Vagina (tissue), 2 donors: ENCODE results near the gene GDPD1. TPM values are rescaled to one million over a fixed set of nuclear protein-coding genes. Genes with fewer than 3 reads are reported as not detected.

Source experiments
- DNase-seq, 2 donors: peaks; one replicate each; pipeline ENCODE4 v3.0.0-alpha.2; 2017; ENCODE audit errors: extremely low spot score in 2 of 2
- H3K27ac ChIP-seq: fragments of 200-600 bp; sonication (generic); one replicate; pipeline ENCODE4 v1.5.1; 2019
- H3K27me3 ChIP-seq: fragments of 200-600 bp; sonication (generic); one replicate; pipeline ENCODE4 v1.5.1; 2019
- H3K36me3 ChIP-seq, 2 donors: fragments of 200-600 bp; sonication (generic); one replicate each; pipeline ENCODE4 v1.5.1; 2017 to 2019
- H3K4me1 ChIP-seq: fragments of 200-600 bp; sonication (generic); one replicate; pipeline ENCODE4 v1.5.1; 2019
- H3K4me3 ChIP-seq, 2 donors: fragments of 200-600 bp; sonication (generic); 1 replicate in 1 of 2; 2 replicates in 1 of 2; pipeline ENCODE4 v1.5.1; 2016 to 2019
- H3K9me3 ChIP-seq: fragments of 200-600 bp; sonication (generic); one replicate; pipeline ENCODE4 v1.5.1; 2019
- POLR2A ChIP-seq, 2 donors: fragments of 450-650 bp; IDR thresholded peaks; one replicate each; pipeline ENCODE4 v1.6.1; 2017; ENCODE audit warnings: antibody characterized with exemption in 2 of 2, mild to moderate bottlenecking in 2 of 2, moderate library complexity in 2 of 2
- POLR2AphosphoS5 ChIP-seq, 2 donors: sonication (generic); formaldehyde crosslinking; IDR thresholded peaks; one replicate each; pipeline ENCODE4 v1.9.0; 2017; ENCODE audit warnings: antibody characterized with exemption in 2 of 2, mild to moderate bottlenecking in 2 of 2, low read depth in 1 of 2; ENCODE audit not compliant: insufficient read depth in 1 of 2
- intact Hi-C: fragments of 100-400 bp; cut with DNase I; formaldehyde crosslinking; loops from one replicate; pipeline ENCODE4 v1.15.1; 2023
- total RNA-seq: library from RNA; depleted of rRNA; stranded (reverse); fragments of >200 nt; gene quantifications from one replicate; pipeline ENCODE4 v1.2.3, GENCODE V29; 2016
- TF ChIP-seq, protein P1 (sequence below), 3 experiments: fragments of 450-650 bp in 2 of 3; fragments of 200-600 bp in 1 of 3; sonication (generic) in 1 of 3; IDR thresholded peaks; one replicate each; pipeline ENCODE4 v1.5.1; 2017 to 2019; ENCODE audit warnings: antibody characterized with exemption in 3 of 3, mild to moderate bottlenecking in 2 of 3, moderate library complexity in 2 of 3

Gene GDPD1
- total RNA-seq, 1 donor from 2014 or later = 2.2 TPM

DNA sequence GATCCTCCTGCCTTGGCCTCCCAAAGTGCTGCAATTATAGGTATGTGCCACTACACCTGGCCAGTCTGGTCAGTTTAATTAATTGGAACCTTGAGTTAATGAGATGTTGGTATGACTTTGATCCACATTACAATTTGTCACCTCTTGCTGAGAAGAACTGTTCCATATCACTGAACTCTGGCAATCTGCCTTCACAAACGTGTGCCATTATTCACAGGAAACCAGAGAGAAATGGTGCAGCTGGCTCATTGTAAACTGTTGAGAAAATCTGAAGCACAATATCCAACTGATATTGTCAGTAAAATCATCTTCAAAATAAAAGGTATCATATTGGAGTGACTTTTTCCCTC is 71.8 kb downstream of the GDPD1 start:
- Histone ChIP-seq H3K4me1 (no peaks in the 10 kb centered on the region), H3K9me3 (no peaks in the 10 kb centered on the region), H3K27ac (no peak overlapping the region), H3K27me3 (no peaks in the 10 kb centered on the region), H3K36me3 (no peaks in the 10 kb centered on the region), H3K4me3 (no peak overlapping the region)
- intact Hi-C loops = no loop called here
- DNase-seq = no peak
- TF ChIP-seq POLR2A (IDR thresholded peaks at IDR 0.05) = no peak
- TF ChIP-seq POLR2AphosphoS5 (IDR thresholded peaks at IDR 0.05; ENCODE audit: insufficient read depth in 1 of 2, low read depth in 1 of 2) = no peak
- TF ChIP-seq, protein P1, sequence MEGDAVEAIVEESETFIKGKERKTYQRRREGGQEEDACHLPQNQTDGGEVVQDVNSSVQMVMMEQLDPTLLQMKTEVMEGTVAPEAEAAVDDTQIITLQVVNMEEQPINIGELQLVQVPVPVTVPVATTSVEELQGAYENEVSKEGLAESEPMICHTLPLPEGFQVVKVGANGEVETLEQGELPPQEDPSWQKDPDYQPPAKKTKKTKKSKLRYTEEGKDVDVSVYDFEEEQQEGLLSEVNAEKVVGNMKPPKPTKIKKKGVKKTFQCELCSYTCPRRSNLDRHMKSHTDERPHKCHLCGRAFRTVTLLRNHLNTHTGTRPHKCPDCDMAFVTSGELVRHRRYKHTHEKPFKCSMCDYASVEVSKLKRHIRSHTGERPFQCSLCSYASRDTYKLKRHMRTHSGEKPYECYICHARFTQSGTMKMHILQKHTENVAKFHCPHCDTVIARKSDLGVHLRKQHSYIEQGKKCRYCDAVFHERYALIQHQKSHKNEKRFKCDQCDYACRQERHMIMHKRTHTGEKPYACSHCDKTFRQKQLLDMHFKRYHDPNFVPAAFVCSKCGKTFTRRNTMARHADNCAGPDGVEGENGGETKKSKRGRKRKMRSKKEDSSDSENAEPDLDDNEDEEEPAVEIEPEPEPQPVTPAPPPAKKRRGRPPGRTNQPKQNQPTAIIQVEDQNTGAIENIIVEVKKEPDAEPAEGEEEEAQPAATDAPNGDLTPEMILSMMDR (IDR thresholded peaks at IDR 0.05) = no peak

DNA sequence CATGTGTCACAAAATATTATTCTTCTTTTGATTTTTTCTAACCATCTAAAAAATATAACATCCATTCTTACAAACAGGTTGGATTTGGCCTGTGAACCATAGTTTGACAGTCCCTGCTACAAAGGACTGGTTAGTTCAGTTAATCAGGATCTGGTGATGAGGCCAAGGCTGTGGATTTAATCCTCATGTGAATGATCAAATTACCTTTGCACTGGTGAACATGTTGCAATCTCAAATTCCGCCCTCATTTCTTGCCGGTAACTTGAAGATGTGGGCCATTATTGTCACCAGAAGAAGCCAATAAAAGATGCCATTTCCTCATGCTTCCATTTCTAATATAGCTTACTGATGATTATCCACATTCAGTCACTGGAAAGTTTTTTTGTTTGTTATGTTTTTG is 75.9 kb downstream of the GDPD1 start:
- H3K9me3 ChIP-seq = no peaks in the 10 kb centered on the region
- intact Hi-C loops = no loop called here
- TF ChIP-seq, protein P1 (IDR thresholded peaks at IDR 0.05) = no peak
- TF ChIP-seq POLR2AphosphoS5 (IDR thresholded peaks at IDR 0.05; ENCODE audit: insufficient read depth in 1 of 2, low read depth in 1 of 2) = peak in 1 of 2 donors; percentile 24

DNA sequence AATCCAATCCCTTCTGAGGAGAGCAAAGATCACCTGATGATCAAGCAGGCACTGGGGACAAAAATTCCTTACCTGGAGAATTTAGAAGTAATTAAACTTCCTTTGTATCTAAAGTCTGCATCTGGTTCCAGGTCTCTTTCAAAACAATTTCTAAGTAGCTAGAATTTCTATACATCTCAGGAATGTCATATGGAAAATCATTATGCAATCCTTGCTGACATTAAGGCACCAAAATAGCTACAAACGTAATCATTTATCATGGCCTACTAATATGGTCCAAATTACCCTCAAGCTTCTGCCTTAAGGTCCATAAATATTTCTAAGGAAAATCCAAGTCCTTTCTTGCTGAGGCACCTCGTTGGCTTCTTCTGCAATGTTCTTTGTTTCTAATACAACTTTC is 78.2 kb downstream of the GDPD1 start:
- H3K36me3 ChIP-seq = no peaks in the 10 kb centered on the region
- no peak for DNase-seq
- no peaks in the 10 kb centered on the region for H3K9me3 ChIP-seq
- no peaks in the 10 kb centered on the region for H3K27me3 ChIP-seq
- intact Hi-C loops = no loop called here
- H3K27ac ChIP-seq = no peak overlapping the region
- H3K4me3 ChIP-seq = no peak overlapping the region
- TF ChIP-seq POLR2A (IDR thresholded peaks at IDR 0.05) (no peak), POLR2AphosphoS5 (IDR thresholded peaks at IDR 0.05; ENCODE audit: insufficient read depth in 1 of 2, low read depth in 1 of 2) (no peak)
- TF ChIP-seq, protein P1 (IDR thresholded peaks at IDR 0.05) = no peak
- no peaks in the 10 kb centered on the region for H3K4me1 ChIP-seq

More for the DNA sequence above, 75.9 kb downstream of the GDPD1 start:
- Histone ChIP-seq H3K36me3 (no peaks in the 10 kb centered on the region), H3K27me3 (no peaks in the 10 kb centered on the region), H3K4me1 (no peaks in the 10 kb centered on the region), H3K27ac (no peak overlapping the region), H3K4me3 (no peak overlapping the region)
- no peak for DNase-seq

DNA sequence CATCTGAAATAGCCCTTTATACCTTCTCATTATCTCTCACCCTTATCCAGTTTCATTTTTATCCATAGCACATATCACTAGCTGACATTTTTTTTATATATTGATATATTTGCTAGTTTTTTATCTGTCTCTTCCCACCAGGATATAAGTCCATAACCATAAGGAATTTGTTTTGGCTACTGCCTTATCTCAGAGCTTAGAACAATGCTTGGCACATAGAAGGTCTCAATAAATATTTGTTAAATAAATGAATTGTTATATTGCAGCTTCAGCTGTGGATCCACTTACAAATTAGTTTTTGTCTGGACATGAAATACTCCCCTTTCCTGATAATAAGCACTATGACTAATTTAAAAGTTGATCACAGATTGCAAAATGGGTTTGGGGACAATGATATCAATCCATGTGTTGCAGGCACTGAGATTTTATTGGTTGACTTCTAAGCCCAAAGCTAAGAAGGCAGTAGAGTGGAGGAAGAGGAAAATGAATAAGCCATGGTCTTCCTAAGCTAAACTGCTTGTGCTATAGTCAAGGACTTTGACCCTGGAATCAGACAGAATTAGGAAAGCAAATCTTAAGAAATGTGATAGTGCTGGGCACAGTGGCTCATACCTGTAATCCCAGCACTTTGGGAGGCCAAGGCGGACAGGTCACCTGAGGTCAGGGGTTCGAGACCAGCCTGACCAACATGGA is 79.2 kb downstream of the GDPD1 start:
- H3K27ac ChIP-seq = no peak overlapping the region
- intact Hi-C loops = no loop called here
- no peaks in the 10 kb centered on the region for H3K36me3 ChIP-seq
- no peaks in the 10 kb centered on the region for H3K9me3 ChIP-seq
- H3K4me3 ChIP-seq = no peak overlapping the region
- no peak for DNase-seq
- TF ChIP-seq POLR2A (IDR thresholded peaks at IDR 0.05) = no peak
- TF ChIP-seq POLR2AphosphoS5 (IDR thresholded peaks at IDR 0.05; ENCODE audit: insufficient read depth in 1 of 2, low read depth in 1 of 2) = no peak
- TF ChIP-seq, protein P1 (IDR thresholded peaks at IDR 0.05) = no peak
- H3K27me3 ChIP-seq = no peaks in the 10 kb centered on the region
- H3K4me1 ChIP-seq = no peaks in the 10 kb centered on the region

DNA sequence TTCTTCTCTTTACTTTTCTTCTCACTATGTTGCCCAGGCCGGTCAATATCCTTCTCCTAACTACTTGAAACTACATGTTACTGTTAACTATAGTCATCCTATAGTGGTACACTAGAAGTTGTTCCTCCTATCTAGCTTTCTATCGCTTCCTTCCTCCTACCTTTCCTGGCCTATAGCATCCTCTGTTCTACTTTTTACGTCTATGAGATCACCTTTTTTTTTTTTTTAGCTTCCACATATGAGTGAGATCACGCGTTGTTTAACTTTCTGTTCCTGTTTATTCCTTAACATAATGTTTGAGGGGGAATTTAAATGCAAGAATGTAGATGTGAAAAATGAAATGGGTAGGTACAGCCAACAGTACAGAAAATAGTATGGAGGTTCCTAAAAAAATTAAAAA is 80.6 kb downstream of the GDPD1 start:
- Histone ChIP-seq H3K27me3 (no peaks in the 10 kb centered on the region), H3K9me3 (no peaks in the 10 kb centered on the region), H3K36me3 (no peaks in the 10 kb centered on the region), H3K27ac (no peak overlapping the region), H3K4me3 (no peak overlapping the region), H3K4me1 (no peaks in the 10 kb centered on the region)
- intact Hi-C loops = no loop called here
- no peak for DNase-seq
- TF ChIP-seq POLR2A (IDR thresholded peaks at IDR 0.05) (no peak), POLR2AphosphoS5 (IDR thresholded peaks at IDR 0.05; ENCODE audit: insufficient read depth in 1 of 2, low read depth in 1 of 2) (no peak)
- TF ChIP-seq, protein P1 (IDR thresholded peaks at IDR 0.05) = no peak
